OCI-LY1 (cell line): ENCODE measurements around the gene TOGARAM2.

Experiments
- H2AFZ ChIP-seq: fragments of 200-600 bp; sonication (generic), shearing (Covaris generic); 2 replicates; pipeline ENCODE4 v1.6.0; 2014; ENCODE audit warnings: antibody characterized with exemption, mild to moderate bottlenecking, low read length
- H3F3A ChIP-seq: fragments of 200-600 bp; sonication (generic), shearing (Covaris generic); 2 replicates; pipeline ENCODE4 v1.6.0; 2014; ENCODE audit warnings: mild to moderate bottlenecking, antibody characterized with exemption, low read length, moderate library complexity; ENCODE audit not compliant: insufficient read depth
- H3K27ac ChIP-seq: fragments of 200-600 bp; sonication (generic); 2 replicates; pipeline ENCODE4 v1.5.1; 2014; ENCODE audit warnings: low read length, mixed run types, mild to moderate bottlenecking, low read depth; ENCODE audit not compliant: poor library complexity, severe bottlenecking
- H3K27me3 ChIP-seq: fragments of 200-600 bp; sonication (generic); 2 replicates; pipeline ENCODE4 v1.6.0; 2014; ENCODE audit warnings: antibody characterized with exemption, mild to moderate bottlenecking, low read length, moderate library complexity; ENCODE audit not compliant: insufficient read depth
- H3K36me3 ChIP-seq: fragments of 200-600 bp; sonication (generic); 2 replicates; pipeline ENCODE4 v1.6.1; 2014; ENCODE audit warnings: mild to moderate bottlenecking, antibody characterized with exemption, low read length, moderate library complexity, mixed read lengths; ENCODE audit not compliant: insufficient read depth
- H3K4me1 ChIP-seq: fragments of 200-600 bp; sonication (generic); 2 replicates; pipeline ENCODE4 v1.5.1; 2014; ENCODE audit warnings: mild to moderate bottlenecking, low read length, moderate library complexity; ENCODE audit not compliant: insufficient read depth, severe bottlenecking
- H3K4me2 ChIP-seq: fragments of 200-600 bp; sonication (generic), shearing (Covaris generic); 2 replicates; pipeline ENCODE4 v1.6.1; 2014; ENCODE audit warnings: low read length
- H3K4me3 ChIP-seq: fragments of 200-600 bp; sonication (generic); 2 replicates; pipeline ENCODE4 v1.5.1; 2014; ENCODE audit warnings: low read length, low read depth, mild to moderate bottlenecking, mixed read lengths; ENCODE audit not compliant: poor library complexity, severe bottlenecking
- H3K79me2 ChIP-seq: fragments of 200-600 bp; shearing (Covaris generic); 2 replicates; pipeline ENCODE4 v1.6.1; 2016; ENCODE audit warnings: mixed run types, low read length, mixed read lengths; ENCODE audit not compliant: insufficient read depth
- H3K9ac ChIP-seq: fragments of 200-600 bp; sonication (generic), shearing (Covaris generic); 2 replicates; pipeline ENCODE4 v1.6.1; 2014; ENCODE audit warnings: mild to moderate bottlenecking, low read length, mixed read lengths
- H3K9me2 ChIP-seq: fragments of 200-600 bp; sonication (generic), shearing (Covaris generic); 2 replicates; pipeline ENCODE4 v1.6.1; 2014; ENCODE audit warnings: low read depth, mild to moderate bottlenecking, low read length, mixed read lengths
- H3K9me3 ChIP-seq: fragments of 200-600 bp; shearing (Covaris generic); 2 replicates; pipeline ENCODE4 v1.6.1; 2014; ENCODE audit warnings: low read length, mixed read lengths
- H4K20me1 ChIP-seq: fragments of 200-600 bp; sonication (generic), shearing (Covaris generic); 2 replicates; pipeline ENCODE4 v1.6.0; 2016; ENCODE audit warnings: mild to moderate bottlenecking, low read length; ENCODE audit not compliant: insufficient read depth
- CTCF ChIP-seq: fragments of 200-600 bp; sonication (generic), shearing (Covaris generic); IDR thresholded peaks from 2 replicates; pipeline ENCODE4 v1.5.1; 2017; ENCODE audit warnings: mild to moderate bottlenecking, antibody characterized with exemption, low read length, moderate library complexity, mixed read lengths
- EZH2 ChIP-seq: fragments of 200-600 bp; sonication (generic), shearing (Covaris generic); IDR thresholded peaks from 2 replicates; pipeline ENCODE4 v1.8.0; 2017; ENCODE audit warnings: borderline replicate concordance, mixed run types, mild to moderate bottlenecking, antibody characterized with exemption, low read length, moderate library complexity, mixed read lengths

The TOGARAM2 gene

GRCh38 chr2:28952836-28953211 lies 28.3 kb upstream of the TOGARAM2 start:
- Histone ChIP-seq H3K4me3 (no peak overlapping the region), H3K9me3 (no peaks in the 10 kb centered on the region; the same call in 1 of the 2 replicates), H3K27me3 (no peaks in the 10 kb centered on the region), H3K27ac (no peak overlapping the region), H2AFZ (no peak overlapping the region), H3K36me3 (peaks cover 15% of the 10 kb centered on the region), H4K20me1 (no peaks in the 10 kb centered on the region), H3F3A (no peaks in the 10 kb centered on the region), H3K79me2 (no peaks in the 10 kb centered on the region), H3K4me2 (no peak overlapping the region), H3K4me1 (no peaks in the 10 kb centered on the region), H3K9me2 (no peaks in the 10 kb centered on the region), H3K9ac (no peak overlapping the region)
- no peak for TF ChIP-seq CTCF
- no peak for TF ChIP-seq EZH2

- H3K9me2 ChIP-seq: no peaks in the 10 kb centered on the region
- no peaks in the 10 kb centered on the region for H3K4me1 ChIP-seq
- no peak overlapping the region for H3K4me3 ChIP-seq
- no peak overlapping the region for H3K4me2 ChIP-seq
- H4K20me1 ChIP-seq: no peaks in the 10 kb centered on the region
- H3K27ac ChIP-seq: no peak overlapping the region
- no peaks in the 10 kb centered on the region for H3K9me3 ChIP-seq
- no peaks in the 10 kb centered on the region for H3F3A ChIP-seq
- TF ChIP-seq EZH2 (no peak), CTCF (no peak)
- no peaks in the 10 kb centered on the region for H3K27me3 ChIP-seq
- H3K36me3 ChIP-seq: no peaks in the 10 kb centered on the region
- H3K9ac ChIP-seq: no peak overlapping the region
- H3K79me2 ChIP-seq: no peaks in the 10 kb centered on the region
- no peak overlapping the region for H2AFZ ChIP-seq
These were observed 25.6 kb upstream of the TOGARAM2 start for GRCh38 chr2:28955467-28955866.

GRCh38 chr2:28956415-28956826 lies 24.7 kb upstream of the TOGARAM2 start:
- Histone ChIP-seq H3K9me3 (no peaks in the 10 kb centered on the region), H2AFZ (no peak overlapping the region), H3K9ac (no peak overlapping the region), H3K9me2 (no peaks in the 10 kb centered on the region), H3K4me3 (no peak overlapping the region), H3K79me2 (no peaks in the 10 kb centered on the region), H3K4me1 (no peaks in the 10 kb centered on the region), H3K27me3 (no peaks in the 10 kb centered on the region), H4K20me1 (no peaks in the 10 kb centered on the region), H3K36me3 (no peaks in the 10 kb centered on the region), H3F3A (no peaks in the 10 kb centered on the region), H3K27ac (no peak overlapping the region), H3K4me2 (no peak overlapping the region)
- TF ChIP-seq EZH2 (no peak), CTCF (no peak)
